Hepatocyte (in vitro differentiated cells): ENCODE measurements around the gene ERC2. TPM values are rescaled to one million over a fixed set of nuclear protein-coding genes. Genes with fewer than 3 reads are reported as not detected.
A peak's percentile ranks its signal among the peaks of the same experiment; 100 is the strongest.
"Not testable (repeated sequence)": the region's sequence is repeated elsewhere in the genome, so short reads cannot be mapped to it uniquely, and the experiment has no call there.

Experiments used
- DNase-seq: peaks from one replicate; pipeline ENCODE4 v3.0.0-alpha.2; 2016; ENCODE audit warnings: low spot score
- H2AFZ ChIP-seq: fragments of 200-600 bp; sonication (generic); 2 replicates; pipeline ENCODE4 v1.6.0; 2016; ENCODE audit warnings: antibody characterized with exemption, mild to moderate bottlenecking
- H3K27ac ChIP-seq: fragments of 200-600 bp; sonication (generic); 2 replicates; pipeline ENCODE4 v1.5.1; 2016; ENCODE audit warnings: mild to moderate bottlenecking
- H3K27me3 ChIP-seq: fragments of 200-600 bp; sonication (generic); 2 replicates; pipeline ENCODE4 v1.6.1; 2016
- H3K36me3 ChIP-seq: fragments of 200-600 bp; sonication (generic); replicated peaks from 2 replicates; pipeline ENCODE4 v1.5.1; 2016; ENCODE audit warnings: low read depth; ENCODE audit not compliant: insufficient read depth
- H3K4me1 ChIP-seq: fragments of 200-600 bp; sonication (generic); 2 replicates; pipeline ENCODE4 v1.5.1; 2016; ENCODE audit warnings: mild to moderate bottlenecking, moderate library complexity; ENCODE audit not compliant: insufficient read depth
- H3K4me2 ChIP-seq: fragments of 200-600 bp; sonication (generic); 2 replicates; pipeline ENCODE4 v1.6.0; 2016
- H3K4me3 ChIP-seq: fragments of 200-600 bp; sonication (generic); 2 replicates; pipeline ENCODE4 v1.5.1; 2016; ENCODE audit warnings: mild to moderate bottlenecking
- H3K79me2 ChIP-seq: fragments of 200-600 bp; sonication (generic); 2 replicates; pipeline ENCODE4 v1.6.0; 2017; ENCODE audit warnings: mild to moderate bottlenecking
- H3K9me2 ChIP-seq: fragments of 200-600 bp; sonication (generic); replicated peaks from 2 replicates; pipeline ENCODE4 v1.6.0; 2017; ENCODE audit warnings: mild to moderate bottlenecking; ENCODE audit not compliant: insufficient read depth
- H3K9me3 ChIP-seq: fragments of 200-600 bp; sonication (generic); 2 replicates; pipeline ENCODE4 v1.5.1; 2016; ENCODE audit warnings: low read depth, mild to moderate bottlenecking
- H4K20me1 ChIP-seq: fragments of 200-600 bp; sonication (generic); 2 replicates; pipeline ENCODE4 v1.6.0; 2016; ENCODE audit warnings: mild to moderate bottlenecking; ENCODE audit not compliant: insufficient read depth, poor library complexity, severe bottlenecking
- EZH2 ChIP-seq: fragments of 200-600 bp; sonication (generic); IDR thresholded peaks from 2 replicates; pipeline ENCODE4 v1.6.1; 2016; ENCODE audit warnings: antibody characterized with exemption, mild to moderate bottlenecking, borderline replicate concordance
- EZH2phosphoT487 ChIP-seq: fragments of 200-600 bp; sonication (generic); IDR thresholded peaks from one replicate; pipeline ENCODE4 v1.6.1; 2018; ENCODE audit warnings: antibody characterized with exemption, mild to moderate bottlenecking, low read depth, moderate library complexity; ENCODE audit not compliant: unreplicated experiment, severe bottlenecking
- WGBS: methylation state at CpG from one replicate; pipeline ENCODE4 v1.1.6; 2016; ENCODE audit warnings: low lambda C conversion rate; ENCODE audit errors: missing lambda C conversion rate; 5-methylcytosine and 5-hydroxymethylcytosine counted together
- polyA plus RNA-seq: library from polyadenylated mRNA; unstranded; fragments of >200 nt; fragmentation: Nextera tagmentation; extraction: Ambion mirVana; gene quantifications from 2 replicates; pipeline ENCODE4 v1.2.1, GENCODE V29; 2016
- total RNA-seq: library from RNA; depleted of rRNA; stranded (reverse); fragments of >200 nt; gene quantifications from 2 replicates; pipeline ENCODE4 v1.2.3, GENCODE V29; 2014
- TF ChIP-seq, protein P1 (sequence below): fragments of 200-600 bp; sonication (generic); IDR thresholded peaks from 2 replicates; pipeline ENCODE4 v1.5.1; 2016; ENCODE audit warnings: antibody characterized with exemption, mild to moderate bottlenecking; ENCODE audit not compliant: poor library complexity

Gene ERC2
- total RNA-seq (4.7 and 5.3 TPM in 2 replicates), polyA plus RNA-seq (1.2 and 2.2 TPM in 2 replicates)

DNA sequence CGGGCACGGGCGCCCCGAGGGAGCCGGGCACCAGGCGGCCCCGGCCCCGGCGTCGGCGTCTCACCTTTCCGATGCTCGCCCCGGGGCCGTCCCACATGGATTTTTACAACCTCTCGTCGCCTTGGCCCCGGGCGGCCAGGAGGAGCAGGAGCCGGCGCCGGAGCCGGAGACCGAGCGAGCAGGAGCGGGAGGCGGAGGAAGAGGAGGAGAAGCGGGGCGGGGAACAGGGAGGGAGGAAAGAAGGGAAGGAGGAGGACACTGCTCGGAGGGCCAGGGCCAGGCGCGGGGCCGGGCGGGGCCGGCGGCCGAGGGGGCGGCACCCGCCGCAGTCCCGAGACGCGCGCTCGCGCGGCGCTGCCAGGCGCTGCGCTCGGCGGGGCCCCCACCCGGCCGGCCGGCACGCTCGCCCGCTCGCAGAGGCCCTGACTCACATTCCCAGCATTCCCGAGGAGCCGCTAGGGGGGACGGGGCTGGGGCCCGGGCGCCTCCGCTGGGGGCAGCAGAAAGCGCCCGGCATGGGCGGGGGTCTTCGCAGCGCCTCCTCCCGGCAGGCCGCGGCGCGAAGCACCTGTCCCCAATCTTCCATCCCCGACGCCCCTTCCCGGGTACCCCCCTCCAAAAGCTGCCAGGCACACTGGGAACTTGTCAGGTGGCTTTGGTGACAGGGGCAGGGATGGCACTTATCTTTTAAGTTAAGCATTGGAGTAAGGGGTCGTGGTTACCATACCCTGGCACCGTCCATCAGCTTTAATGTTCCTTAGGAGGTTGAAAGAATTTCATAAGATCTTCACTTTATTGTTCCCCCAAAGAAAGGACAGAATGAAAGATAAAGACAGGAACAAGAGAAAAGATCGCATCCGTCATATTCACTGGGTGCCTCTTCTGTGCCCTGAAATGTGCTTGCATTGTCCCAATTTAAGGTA lies at the start of gene ERC2:
TSS of gene ERC2 (minus strand) at position 284 of the 923 bp plus-strand sequence.
- no peaks in the 10 kb centered on the region for H3K9me3 ChIP-seq
- H3K27ac ChIP-seq, result no peak within 1 kb of the TSS
- H3K4me1 ChIP-seq, result no peaks in the 10 kb centered on the region
- H3K4me3 ChIP-seq, result peak within 1 kb of the TSS; percentile 73
- no peaks in the 10 kb centered on the region for H3K79me2 ChIP-seq
- H3K4me2 ChIP-seq, result peak within 1 kb of the TSS; percentile 100
- DNase-seq, result peak; percentile 82
- TF ChIP-seq EZH2phosphoT487 (no peak), EZH2 (no peak)
- TF ChIP-seq, protein P1, sequence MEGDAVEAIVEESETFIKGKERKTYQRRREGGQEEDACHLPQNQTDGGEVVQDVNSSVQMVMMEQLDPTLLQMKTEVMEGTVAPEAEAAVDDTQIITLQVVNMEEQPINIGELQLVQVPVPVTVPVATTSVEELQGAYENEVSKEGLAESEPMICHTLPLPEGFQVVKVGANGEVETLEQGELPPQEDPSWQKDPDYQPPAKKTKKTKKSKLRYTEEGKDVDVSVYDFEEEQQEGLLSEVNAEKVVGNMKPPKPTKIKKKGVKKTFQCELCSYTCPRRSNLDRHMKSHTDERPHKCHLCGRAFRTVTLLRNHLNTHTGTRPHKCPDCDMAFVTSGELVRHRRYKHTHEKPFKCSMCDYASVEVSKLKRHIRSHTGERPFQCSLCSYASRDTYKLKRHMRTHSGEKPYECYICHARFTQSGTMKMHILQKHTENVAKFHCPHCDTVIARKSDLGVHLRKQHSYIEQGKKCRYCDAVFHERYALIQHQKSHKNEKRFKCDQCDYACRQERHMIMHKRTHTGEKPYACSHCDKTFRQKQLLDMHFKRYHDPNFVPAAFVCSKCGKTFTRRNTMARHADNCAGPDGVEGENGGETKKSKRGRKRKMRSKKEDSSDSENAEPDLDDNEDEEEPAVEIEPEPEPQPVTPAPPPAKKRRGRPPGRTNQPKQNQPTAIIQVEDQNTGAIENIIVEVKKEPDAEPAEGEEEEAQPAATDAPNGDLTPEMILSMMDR, result peak; percentile 40
- no peaks in the 10 kb centered on the region for H4K20me1 ChIP-seq
- H3K27me3 ChIP-seq, result no peaks in the 10 kb centered on the region
- 9% methylated on average over 35 of the region's 82 CpGs for WGBS
- peak within 1 kb of the TSS; percentile 96 for H2AFZ ChIP-seq
- H3K36me3 ChIP-seq, result no peaks in the 10 kb centered on the region
- H3K9me2 ChIP-seq, result no peaks in the 10 kb centered on the region

DNA sequence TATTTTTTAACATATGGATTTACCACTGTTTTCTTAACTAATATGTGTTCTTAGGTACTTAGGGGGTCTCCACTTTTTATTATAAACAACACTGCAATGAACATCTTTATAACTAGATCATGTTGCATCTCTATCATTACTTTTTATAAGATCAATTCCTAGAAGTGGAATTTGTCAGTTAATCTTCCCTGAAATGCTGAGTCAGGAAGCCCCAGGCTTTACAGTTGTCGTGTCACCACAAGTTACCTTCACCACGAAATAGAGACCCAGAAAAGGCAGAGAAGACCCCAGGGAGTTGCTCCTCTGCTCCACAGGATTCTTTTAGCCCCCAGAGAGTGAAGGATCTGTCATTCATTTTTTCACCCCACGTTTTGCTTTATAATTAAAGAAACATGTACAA lies 34.5 kb upstream of the ERC2 start:
- 65% methylated on average over 3 of the region's 3 CpGs for WGBS
- Histone ChIP-seq H3K9me2 (no peaks in the 10 kb centered on the region), H4K20me1 (no peaks in the 10 kb centered on the region), H3K79me2 (no peaks in the 10 kb centered on the region), H3K27me3 (no peaks in the 10 kb centered on the region), H2AFZ (no peak overlapping the region), H3K4me1 (no peaks in the 10 kb centered on the region), H3K4me2 (no peak overlapping the region), H3K27ac (no peak overlapping the region), H3K9me3 (no peaks in the 10 kb centered on the region), H3K4me3 (no peak overlapping the region), H3K36me3 (no peaks in the 10 kb centered on the region)
- no peak for DNase-seq
- TF ChIP-seq EZH2phosphoT487 (no peak), EZH2 (no peak)
- TF ChIP-seq, protein P1, result no peak

GRCh38 chr3:56496376-56496775 lies 28.1 kb upstream of the ERC2 start:
- H3K9me3 ChIP-seq, H4K20me1 ChIP-seq, H3K4me1 ChIP-seq, H2AFZ ChIP-seq, H3K27ac ChIP-seq, H3K36me3 ChIP-seq, H3K4me2 ChIP-seq, H3K27me3 ChIP-seq, H3K9me2 ChIP-seq, H3K79me2 ChIP-seq, H3K4me3 ChIP-seq: not testable (repeated sequence)
- 40% methylated on average over 5 of the region's 5 CpGs for WGBS
- peak; percentile 21 for DNase-seq

DNA sequence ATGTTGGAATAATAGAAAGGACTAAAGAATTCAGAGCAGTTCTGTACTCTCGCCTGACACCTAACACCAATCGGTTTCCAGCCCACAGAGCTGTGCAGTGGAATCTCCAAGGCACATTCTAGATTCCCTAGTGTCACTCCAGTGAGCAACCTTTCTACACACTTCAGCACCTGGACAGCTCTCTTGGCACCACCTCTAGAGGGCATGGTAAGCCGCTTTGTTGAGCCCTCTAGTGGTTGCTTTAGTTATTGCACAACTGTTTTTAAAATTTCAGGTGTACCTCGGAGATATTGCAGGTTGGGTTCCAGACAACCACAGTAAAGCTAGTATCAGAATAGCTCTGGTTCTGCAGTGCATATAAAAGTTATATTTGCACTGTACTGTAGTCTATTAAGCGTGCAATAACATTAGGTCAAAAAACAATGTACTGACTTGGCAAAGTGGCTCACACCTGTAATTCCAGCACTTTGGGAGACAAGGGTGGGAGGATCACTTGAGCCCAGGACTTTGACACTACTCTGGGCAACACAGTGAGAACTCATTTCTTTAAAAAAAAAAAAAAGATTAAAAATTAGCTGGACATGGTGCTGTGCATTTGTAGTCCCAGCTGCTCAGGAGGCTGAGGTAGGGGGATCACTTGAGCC lies 26.5 kb upstream of the ERC2 start:
- H3K4me1 ChIP-seq, result peaks cover 5% of the 10 kb centered on the region
- H3K9me2 ChIP-seq, result no peaks in the 10 kb centered on the region
- H4K20me1 ChIP-seq, result no peaks in the 10 kb centered on the region
- H3K27me3 ChIP-seq, result peaks cover 2% of the 10 kb centered on the region
- WGBS, result 8% methylated on average over 5 of the region's 5 CpGs
- no peaks in the 10 kb centered on the region for H3K9me3 ChIP-seq
- peak; percentile 94 for DNase-seq
- TF ChIP-seq EZH2phosphoT487, result no peak
- no peak for TF ChIP-seq EZH2
- TF ChIP-seq, protein P1, result peak; percentile 95
- no peak overlapping the region for H2AFZ ChIP-seq
- no peak overlapping the region for H3K27ac ChIP-seq
- H3K4me3 ChIP-seq, result no peak overlapping the region
- H3K36me3 ChIP-seq, result no peaks in the 10 kb centered on the region
- no peaks in the 10 kb centered on the region for H3K79me2 ChIP-seq
- H3K4me2 ChIP-seq, result no peak overlapping the region
